IPS-NIHi11 (cell line): ENCODE measurements around the gene WDR89.
"Not testable (repeated sequence)": the region's sequence is repeated elsewhere in the genome, so short reads cannot be mapped to it uniquely, and the experiment has no call there.

Experiments
- DNase-seq: peaks from one replicate; pipeline ENCODE4 v3.0.0; 2012; ENCODE audit warnings: mixed read lengths, low spot score

The WDR89 gene

DNA sequence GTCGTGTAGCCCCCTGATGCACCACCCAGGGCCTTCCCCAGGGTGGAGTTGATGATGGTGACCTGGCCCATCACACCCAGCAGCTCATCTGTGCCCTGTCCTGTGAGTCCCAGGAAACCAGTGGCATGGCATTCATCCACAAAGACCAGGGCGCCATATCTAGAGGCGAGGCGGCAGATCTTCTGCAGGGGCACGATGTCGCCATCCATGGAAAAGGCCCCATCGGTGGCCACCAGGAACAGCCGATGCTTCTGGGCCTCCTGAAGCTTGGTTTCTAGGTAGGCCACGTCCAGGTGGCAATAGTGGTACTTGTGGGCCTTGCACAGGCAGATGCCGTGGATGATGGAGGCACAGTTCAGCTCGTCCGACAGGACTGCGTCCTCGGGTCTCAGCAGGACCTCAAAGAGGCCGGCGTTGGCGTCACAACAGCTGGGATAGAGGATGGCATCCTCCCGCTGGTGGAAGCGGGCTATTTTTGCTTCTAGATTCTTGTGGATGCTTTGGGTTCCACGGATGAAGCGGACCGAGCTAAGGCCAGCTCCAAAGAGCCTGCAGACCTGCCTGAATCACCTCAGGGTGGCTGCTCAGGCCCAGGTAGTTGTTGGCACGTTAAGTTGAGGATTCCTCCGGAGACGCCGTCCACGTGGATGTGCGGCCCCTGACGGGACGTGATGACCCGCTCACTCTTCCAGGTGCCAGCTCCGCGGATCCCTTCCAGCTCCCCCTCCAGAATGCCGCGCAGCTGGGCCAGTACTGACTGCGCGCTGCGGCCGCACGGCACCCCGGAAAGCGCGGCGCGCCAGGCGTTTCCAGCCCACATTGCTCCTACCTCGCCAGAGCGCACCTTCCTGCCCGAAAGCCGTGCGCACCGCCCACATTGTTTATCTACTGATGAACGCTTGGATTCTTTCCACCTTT lies 47.0 kb downstream of the WDR89 start:
- DNase-seq = no peak

DNA sequence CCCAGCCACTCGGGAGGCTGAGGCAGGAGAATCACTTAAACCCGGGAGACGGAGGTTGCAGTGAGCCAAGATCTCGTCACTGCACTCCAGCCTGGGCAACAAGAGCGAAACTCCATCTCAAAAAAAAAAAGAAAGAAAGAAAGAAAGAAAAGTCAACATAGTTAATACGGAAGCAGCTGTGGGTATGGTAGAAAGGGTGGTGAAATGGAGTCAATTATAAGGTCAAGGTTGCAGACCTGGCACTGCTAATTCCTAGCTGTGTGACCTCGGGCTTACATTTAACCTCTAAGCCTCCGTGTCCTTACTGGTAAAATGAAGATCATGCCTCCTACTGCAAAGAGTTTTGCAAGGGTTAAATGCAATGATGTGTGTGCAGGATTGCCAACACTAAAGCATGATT lies 58.6 kb downstream of the WDR89 start:
- DNase-seq = not testable (repeated sequence)

DNA sequence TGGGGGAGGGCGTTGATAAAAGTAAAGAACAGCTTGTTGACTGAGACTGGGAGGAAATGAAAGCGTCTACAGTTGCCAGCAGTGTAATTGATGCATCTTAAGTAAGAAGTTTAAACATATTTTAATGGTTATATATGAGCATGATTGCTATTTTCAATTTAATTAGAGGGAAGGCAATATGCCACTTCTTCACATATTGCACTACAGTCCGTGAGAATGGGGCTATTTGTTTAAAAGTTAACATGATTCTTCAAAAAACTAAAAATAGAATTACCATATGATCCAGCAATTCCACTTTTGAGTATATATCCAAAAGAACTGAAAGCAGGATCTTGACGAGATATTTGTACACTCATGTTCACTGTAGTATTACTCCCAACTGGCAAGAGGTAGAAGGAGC lies 60.2 kb downstream of the WDR89 start:
- no peak for DNase-seq

DNA sequence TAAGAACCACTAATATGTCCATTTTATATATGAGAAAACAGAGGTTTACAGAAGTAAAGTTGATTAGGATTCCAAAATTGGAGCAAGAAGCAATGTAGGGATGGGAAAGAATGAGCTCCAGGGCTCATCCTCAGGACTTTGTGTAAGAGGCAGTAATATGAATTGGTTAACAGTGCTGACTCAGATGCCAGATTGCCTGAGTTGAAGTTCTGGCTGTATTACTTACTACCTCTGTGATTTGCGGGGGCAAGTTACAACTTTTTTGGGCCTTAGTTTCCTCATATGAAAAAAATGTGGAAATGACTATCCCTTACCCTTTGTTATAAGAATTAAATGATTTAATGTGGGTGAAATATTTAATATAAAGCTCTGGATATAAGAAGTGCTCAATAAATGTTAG lies 63.4 kb downstream of the WDR89 start:
- DNase-seq = no peak

DNA sequence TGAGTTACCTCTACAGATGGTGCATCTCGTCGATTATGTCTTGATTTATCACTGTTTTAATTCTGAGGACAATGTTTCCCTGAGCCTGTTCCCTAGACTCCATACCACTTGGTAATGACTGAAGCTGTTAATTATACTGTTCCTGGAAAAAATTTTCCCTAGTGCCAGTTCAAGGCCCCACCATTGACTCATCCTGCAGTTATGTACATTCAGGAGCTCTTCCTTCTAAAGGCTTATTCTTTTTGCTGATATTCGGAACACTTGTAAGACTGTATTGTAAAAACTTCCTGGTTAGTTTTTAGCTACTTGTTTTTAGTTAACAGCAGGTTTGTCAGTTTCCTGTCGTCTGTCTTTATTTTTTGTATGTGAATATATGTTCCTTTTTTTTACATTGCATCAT lies 68.1 kb downstream of the WDR89 start:
- DNase-seq = no peak

GRCh38 chr14:63565448-63565847 lies 76.2 kb downstream of the WDR89 start:
- DNase-seq = no peak

DNA sequence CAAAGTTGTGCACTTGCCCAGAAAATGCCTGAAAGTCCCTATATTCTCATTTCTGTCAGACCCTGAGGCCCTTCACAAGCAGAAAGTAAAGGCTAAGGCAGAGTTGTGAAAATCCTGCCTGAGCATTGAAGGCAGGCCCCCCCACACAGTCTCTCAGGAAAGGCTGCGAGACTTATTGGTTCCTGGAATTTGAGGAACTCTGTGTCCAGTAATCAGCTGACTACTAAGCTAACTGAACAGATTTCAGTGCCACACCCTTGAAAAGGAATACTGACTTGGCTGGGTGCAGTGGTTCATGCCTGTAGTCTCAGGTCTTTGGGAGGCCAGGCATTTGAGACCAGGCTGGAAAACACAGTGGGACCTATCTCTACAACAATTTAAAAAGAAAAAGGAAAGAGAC lies 77.4 kb downstream of the WDR89 start:
- DNase-seq = no peak

- no peak for DNase-seq
These were observed 78.2 kb downstream of the WDR89 start for GRCh38 chr14:63563370-63564026.

- DNase-seq = no peak
These were observed 79.3 kb downstream of the WDR89 start for GRCh38 chr14:63562405-63562804.

DNA sequence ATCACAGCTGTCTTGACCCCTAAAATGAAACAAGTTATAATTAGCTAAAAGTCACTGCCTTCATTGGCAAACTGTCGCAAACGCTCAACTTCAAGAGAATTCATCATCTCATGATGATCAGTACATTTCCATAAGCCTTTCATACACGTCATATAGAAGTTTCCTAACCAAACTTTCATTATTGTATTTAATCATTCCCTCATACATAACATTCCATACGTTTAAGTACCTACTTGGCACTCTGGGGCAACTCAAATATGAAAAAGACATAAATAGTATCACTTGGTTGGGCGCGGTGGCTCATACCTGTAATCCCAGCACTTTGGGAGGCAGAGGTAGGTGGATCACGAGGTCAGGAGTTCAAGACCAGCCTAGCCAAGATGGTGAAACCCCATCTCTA lies 86.1 kb downstream of the WDR89 start:
- DNase-seq = no peak

- DNase-seq = no peak
These were observed 90.3 kb downstream of the WDR89 start for GRCh38 chr14:63551332-63551731.

DNA sequence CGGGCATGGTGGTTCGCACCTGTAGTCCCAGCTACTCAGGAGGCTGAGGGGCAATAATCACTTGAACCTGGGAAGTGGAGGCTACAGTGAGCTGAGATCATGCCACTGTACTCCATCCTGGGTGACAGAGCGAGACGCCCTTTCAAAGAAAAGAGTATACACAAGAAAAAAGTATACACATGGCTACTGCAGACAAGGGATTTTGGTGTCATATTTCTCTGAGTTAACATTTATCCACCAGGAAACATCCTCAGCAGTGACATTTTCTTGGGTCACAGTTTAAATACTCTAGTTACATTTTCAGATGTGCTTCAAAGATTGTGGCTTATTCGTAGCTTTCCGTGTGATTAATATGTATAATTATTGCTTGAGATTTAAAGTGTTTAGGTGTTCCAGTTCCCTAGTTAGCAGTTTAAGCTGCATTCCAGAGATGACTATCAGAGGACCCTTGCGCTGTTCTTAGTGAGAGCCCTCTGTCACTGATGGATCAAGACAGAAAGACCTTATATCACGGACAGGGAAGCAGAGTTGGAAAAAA lies 93.8 kb downstream of the WDR89 start:
- DNase-seq = no peak
